Fibroblast of skin of abdomen (primary cell): ENCODE measurements around the gene CAMK2A.
"Not testable (repeated sequence)": the region's sequence is repeated elsewhere in the genome, so short reads cannot be mapped to it uniquely, and the experiment has no call there.

ENCODE experiments used
- DNase-seq: peaks from one replicate; pipeline ENCODE4 v3.0.0-alpha.2; 2013

The CAMK2A gene

GRCh38 chr5:150253416-150254208 lies 36.0 kb downstream of the CAMK2A start:
- no peak for DNase-seq

- DNase-seq, result no peak
Measured at GRCh38 chr5:150252489-150252888, 37.1 kb downstream of the CAMK2A start.

DNA sequence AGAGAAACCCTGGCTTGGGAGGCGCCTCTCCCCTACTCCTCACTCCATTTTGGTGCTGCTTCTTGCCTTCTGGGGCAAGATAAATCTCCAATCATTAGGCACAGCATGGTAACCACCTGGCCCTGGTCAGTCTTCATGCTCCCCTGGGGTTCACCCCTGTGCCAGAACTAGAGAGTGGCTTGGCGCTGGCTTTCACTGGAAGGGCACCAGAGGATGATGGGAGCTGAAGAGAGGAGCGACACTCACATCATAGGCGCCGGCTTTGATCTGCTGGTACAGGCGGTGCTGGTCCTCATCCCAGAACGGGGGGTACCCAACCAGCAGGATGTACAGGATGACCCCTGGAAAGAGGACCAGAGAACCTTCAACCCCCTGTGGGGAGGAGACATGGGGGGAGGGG lies 38.1 kb downstream of the CAMK2A start:
- no peak for DNase-seq

DNA sequence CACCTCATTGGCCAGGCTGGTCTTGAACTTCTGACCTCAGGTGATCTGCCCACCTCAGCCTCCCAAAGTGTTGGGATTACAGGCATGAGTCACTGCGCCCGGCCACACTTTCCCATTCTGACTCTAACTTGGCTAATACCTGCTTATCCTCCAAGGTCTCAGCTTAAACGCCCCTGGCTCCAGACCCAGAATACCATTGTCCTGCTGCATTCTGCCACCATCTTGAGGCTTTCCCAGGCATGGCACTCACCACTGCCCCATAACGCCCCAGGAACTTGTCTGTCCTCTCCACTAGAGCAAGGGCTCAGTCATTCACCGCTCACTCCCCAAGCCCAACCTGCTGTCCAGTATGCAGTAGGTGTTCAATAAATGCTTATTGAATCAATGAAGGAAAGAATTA lies 39.8 kb downstream of the CAMK2A start:
- DNase-seq, result no peak

- DNase-seq, result no peak
Measured at GRCh38 chr5:150248946-150249345, 40.6 kb downstream of the CAMK2A start.

GRCh38 chr5:150248493-150248892 lies 41.1 kb downstream of the CAMK2A start:
- DNase-seq, result not testable (repeated sequence)

DNA sequence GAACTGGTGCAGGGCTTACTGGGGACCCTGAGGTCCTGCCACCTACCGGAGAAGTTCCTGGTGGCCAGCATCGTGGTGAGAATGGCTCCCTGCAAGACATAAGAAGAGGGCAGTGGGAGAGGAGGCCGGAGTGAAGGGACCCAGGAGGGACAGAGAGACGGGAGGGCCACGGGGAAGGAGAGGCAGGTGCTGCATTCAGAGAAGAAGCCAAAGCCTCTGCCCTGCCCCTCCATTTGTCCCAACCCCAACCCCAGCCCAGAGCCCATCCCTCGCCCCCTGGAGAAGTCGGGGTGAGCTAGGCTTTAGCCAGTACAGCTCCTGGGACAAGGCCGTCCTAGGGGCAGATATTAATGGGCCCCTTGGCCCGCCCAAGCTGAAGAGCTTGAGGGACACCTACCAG lies 41.8 kb downstream of the CAMK2A start:
- no peak for DNase-seq

- DNase-seq, result no peak
Measured at GRCh38 chr5:150246835-150247234, 42.7 kb downstream of the CAMK2A start.

DNA sequence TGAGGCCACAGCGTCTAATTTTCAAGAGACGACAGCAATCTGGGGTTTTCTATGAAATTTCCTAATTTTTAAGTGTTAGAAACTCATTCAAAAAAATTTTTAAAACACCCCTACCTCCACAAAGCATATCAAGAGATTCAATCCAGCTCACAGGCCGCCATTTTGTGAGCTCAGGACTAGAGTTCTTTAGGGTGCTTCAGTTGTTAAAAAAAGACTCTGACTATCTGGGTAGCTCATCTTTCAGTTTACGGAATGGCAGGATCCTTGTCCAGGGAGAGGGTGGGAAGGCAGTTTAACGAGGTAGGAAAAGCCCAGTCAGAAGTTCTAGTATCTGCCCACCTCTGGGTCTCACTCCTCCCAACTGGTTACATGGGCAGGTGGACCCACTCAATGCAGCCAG lies 43.1 kb downstream of the CAMK2A start:
- DNase-seq, result no peak

DNA sequence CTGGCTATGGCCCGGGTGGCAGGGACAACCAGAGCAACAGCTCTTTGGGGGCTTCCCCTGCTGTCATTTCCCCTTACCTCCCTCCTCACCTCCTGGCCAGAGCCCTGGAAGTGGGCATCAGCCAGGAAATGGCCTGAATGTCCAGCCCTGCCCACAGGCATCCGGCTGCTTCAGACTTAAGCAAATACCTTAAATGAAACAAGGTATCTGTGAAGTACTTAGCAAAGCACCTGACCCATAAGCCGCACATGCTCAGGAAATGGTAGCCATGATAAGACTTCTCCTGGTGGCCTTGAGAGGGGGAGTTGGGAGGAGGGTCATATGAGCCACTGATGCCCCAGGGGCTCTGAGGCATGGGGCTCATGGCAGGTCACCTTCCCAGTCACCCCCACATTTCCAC lies 43.8 kb downstream of the CAMK2A start:
- DNase-seq, result no peak

DNA sequence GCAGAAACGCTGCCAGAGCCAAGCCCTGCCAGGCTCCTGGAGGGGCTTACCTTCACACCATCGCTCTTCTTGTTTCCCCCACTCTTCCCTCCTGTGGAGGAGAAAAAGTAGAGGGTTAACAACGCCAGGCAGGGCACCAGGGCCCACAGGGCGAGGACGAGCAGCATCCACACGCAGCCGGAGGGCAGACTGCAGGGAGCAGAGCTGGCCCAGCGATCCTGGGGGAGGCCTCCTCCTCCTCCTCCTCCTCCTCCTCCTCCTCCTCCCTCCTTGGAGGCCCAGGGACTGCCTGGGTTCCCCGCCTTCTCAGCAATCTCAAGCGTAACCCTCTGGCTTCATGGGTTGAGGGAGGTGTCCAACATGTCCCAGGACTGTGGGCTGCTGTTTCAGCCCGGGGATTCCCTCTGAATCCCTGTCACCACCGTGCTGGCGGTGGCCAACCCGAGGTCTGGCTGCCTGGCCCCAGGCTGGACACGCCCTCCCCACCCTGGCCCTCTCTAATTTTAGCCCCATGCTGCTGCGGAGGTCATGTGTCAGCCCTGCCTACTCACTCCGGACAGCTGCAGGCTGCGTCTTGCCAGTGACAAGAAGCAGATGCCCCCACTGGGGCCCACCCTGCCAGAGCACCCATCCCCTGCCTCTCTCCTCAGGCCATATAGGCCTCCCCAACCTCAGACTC lies 44.3 kb downstream of the CAMK2A start:
- DNase-seq, result no peak

- DNase-seq, result no peak
Measured at GRCh38 chr5:150244209-150244608, 45.4 kb downstream of the CAMK2A start.

DNA sequence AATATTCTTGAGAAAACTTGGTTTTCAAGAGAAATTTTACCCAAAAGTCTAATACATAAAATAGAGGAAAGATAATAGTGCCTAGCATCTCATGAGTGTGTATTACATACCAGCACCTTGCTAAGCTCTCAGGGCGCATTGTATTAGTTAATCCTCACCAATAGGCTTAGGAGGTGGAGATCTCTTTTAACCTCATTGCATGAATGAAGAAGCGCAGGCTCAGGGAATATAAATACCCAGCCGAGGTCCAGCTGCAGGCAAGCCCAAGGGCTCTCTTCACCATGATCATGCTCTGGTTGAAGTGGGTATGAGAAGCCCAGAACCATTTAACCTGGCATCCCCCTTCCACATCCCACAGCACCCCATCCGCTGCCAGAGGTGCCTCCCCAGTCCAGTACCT lies 46.0 kb downstream of the CAMK2A start:
- DNase-seq, result no peak

- DNase-seq, result no peak
Measured at GRCh38 chr5:150242251-150242894, 47.2 kb downstream of the CAMK2A start.

DNA sequence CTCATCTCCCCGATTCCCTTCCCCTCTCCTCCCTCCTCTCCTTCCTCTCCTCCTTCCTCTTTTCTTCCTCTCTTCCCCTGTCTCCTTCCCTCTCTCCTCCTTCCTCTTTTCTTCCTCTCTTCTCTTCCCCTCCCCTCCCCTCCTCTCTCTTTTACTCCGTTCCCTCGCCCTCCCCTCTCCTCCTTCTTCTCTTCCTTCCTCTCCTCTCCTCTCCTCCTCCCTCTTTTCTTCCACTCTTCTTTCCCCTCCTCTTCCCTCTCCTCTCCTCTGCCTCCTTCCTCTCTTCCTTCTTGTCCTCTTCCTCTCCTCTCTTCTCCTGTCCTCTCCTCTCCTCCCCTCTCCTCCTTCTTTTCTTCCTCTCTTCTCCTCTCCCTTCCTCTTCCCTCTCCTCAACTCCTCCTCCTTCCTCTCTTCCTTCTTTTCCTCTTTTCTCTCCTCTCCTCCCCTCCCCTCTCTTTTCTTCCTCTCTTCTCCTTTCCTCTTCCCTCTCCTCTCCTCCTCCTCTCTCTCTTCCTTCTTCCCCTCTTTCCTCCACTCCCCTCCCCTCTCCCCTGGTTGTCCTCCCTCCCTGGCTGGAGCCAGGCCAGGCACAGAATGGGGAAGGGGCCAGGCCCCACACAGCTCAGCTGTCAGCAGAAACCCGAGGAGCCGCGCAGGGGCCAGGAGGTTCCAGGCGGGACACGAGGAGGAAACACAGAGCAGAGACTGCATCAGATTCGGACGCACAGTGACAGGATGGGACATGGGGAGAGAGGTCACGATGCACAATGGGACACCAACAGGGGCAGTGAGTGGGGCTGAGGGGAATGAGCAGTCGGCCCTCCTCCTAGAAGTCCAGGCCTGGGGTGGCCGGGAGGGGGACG lies 48.0 kb downstream of the CAMK2A start:
- no peak for DNase-seq

DNA sequence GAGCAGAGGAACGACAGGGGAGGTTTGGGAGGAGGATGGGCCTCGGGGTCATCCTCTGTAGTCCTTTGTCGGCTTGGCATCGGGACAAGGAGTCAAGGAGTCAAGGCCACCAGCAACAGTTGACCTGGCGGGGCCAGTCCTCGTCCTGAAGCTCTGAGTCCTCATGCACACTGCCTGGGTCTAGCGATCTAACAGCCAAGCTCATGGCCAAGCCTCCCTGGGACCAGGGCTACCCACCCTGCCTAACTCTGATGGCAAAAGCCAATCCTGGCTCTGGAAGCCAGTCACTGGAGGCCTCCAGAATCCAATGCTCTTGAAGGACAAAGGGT lies 49.8 kb downstream of the CAMK2A start:
- DNase-seq, result no peak

GRCh38 chr5:150239099-150239793 lies 50.3 kb downstream of the CAMK2A start:
- DNase-seq, result no peak

- DNase-seq, result no peak
Measured at GRCh38 chr5:150238646-150239045, 50.9 kb downstream of the CAMK2A start.

GRCh38 chr5:150236981-150237754 lies 52.4 kb downstream of the CAMK2A start:
- DNase-seq, result no peak

- no peak for DNase-seq
Measured at GRCh38 chr5:150236313-150236712, 53.3 kb downstream of the CAMK2A start.

GRCh38 chr5:150235500-150235854 lies 54.1 kb downstream of the CAMK2A start:
- DNase-seq, result no peak
